ENCODE data around the gene GPRC5D. TPM values are rescaled to one million over a fixed set of nuclear protein-coding genes. Genes with fewer than 3 reads are reported as not detected.

GPRC5D gene
- total RNA-seq, 1 experiment from 2014 or later, result not detected

DNA sequence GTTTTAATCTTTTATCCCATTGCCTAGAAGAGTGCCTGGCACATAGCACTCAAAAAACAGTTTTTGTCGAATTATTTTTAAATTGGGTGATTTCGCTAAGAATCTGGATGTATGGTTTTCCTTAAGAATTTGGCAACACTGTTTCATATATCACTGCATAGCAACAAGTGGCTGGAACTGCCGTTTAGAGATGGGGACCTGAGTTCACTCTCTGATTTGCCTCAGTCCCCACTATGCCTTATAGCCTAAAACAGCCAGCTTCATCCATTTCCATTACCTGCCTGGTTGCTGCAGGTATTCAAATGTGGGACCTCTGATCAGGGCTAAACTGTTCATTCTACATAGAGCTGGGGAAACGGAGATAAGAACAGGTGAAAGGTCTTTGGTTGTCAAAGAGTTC, 46.3 kb upstream of the GPRC5D start:
- peaks cover 67% of the 10 kb centered on the region for H3K79me2 ChIP-seq (ENCODE audit: low read depth)

DNA sequence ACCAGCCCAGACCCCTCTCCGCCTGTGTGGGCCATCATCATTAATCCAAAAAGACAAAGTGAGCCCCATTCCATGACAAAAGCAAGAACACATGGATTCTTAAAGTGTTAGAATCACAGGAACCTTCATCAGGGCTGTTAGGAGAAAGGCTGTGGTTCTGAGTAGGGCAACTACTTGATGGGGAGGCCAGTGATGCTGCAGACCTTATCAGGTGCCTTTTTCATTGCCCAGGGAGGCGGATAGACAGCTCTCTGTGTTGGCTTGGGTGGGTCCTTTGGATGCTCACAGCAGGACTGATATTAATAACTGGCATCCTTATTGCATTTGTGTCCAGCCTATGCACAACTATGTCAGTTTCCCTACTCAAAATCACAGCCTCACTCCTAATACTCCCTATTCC, 45.8 kb upstream of the GPRC5D start:
- no peak for TF ChIP-seq EZH2 (IDR thresholded peaks at IDR 0.05; ENCODE audit: low read depth)
- DNase-seq, result no peak
- H3K79me2 ChIP-seq (ENCODE audit: low read depth), result peaks cover 67% of the 10 kb centered on the region
- H3K4me2 ChIP-seq, result peak overlapping the region; percentile 90; the same call in 1 of the 2 replicates
- intact Hi-C loops (cut with micrococcal nuclease; ENCODE audit: unreplicated experiment), result loop anchor here (10.0 kb wide), 1 partner anchor 947 kb away; no protein-coding TSS in a partner anchor
- no peaks in the 10 kb centered on the region for H3K36me3 ChIP-seq (ENCODE audit: low read depth)
- POLR2A ChIA-PET (ENCODE audit: unreplicated experiment), result interaction anchor here (0.7 kb wide), 1 partner anchor 194 kb away, joined by 4 read pairs; no protein-coding TSS in a partner anchor
- H3K27me3 ChIP-seq (ENCODE audit: insufficient read depth, low read depth), result no peaks in the 10 kb centered on the region
- 0 out of 2 replicates have a peak, but pooled peaks cover 10% of the 10 kb centered on the region for H4K20me1 ChIP-seq (ENCODE audit: insufficient read depth)
- H2AFZ ChIP-seq, result no peak overlapping the region
- no TSS peak for BruUV-seq (replicated peaks)
- H3K4me1 ChIP-seq (replicated peaks; ENCODE audit: insufficient read depth), result peaks cover 23% of the 10 kb centered on the region
- H3K9me3 ChIP-seq (ENCODE audit: insufficient read depth, low read depth), result no peaks in the 10 kb centered on the region
- CTCF ChIA-PET, result no interaction called here
- H3F3A ChIP-seq (ENCODE audit: insufficient read depth, low read depth), result peaks cover 9% of the 10 kb centered on the region
- H3K9me2 ChIP-seq (ENCODE audit: insufficient read depth), result no peaks in the 10 kb centered on the region
- no peak overlapping the region for H3K27ac ChIP-seq
- no peak overlapping the region; the same call in 1 of the 2 replicates for H3K4me3 ChIP-seq

More for the DNA sequence above, 46.3 kb upstream of the GPRC5D start:
- intact Hi-C loops (cut with micrococcal nuclease; ENCODE audit: unreplicated experiment), result loop anchor here (10.0 kb wide), 1 partner anchor 947 kb away; no protein-coding TSS in a partner anchor
- Histone ChIP-seq H2AFZ (no peak overlapping the region), H3K36me3 (ENCODE audit: low read depth) (no peaks in the 10 kb centered on the region), H3K9me3 (ENCODE audit: insufficient read depth, low read depth) (no peaks in the 10 kb centered on the region), H3K4me1 (replicated peaks; ENCODE audit: insufficient read depth) (peaks cover 18% of the 10 kb centered on the region), H4K20me1 (ENCODE audit: insufficient read depth) (0 out of 2 replicates have a peak, but pooled peaks cover 10% of the 10 kb centered on the region), H3F3A (ENCODE audit: insufficient read depth, low read depth) (peaks cover 9% of the 10 kb centered on the region), H3K4me3 (peak overlapping the region; percentile 99; the same call in 1 of the 2 replicates), H3K4me2 (peak overlapping the region; percentile 90), H3K27ac (no peak overlapping the region), H3K27me3 (ENCODE audit: insufficient read depth, low read depth) (no peaks in the 10 kb centered on the region), H3K9me2 (ENCODE audit: insufficient read depth) (no peaks in the 10 kb centered on the region)
- CTCF ChIA-PET, result no interaction called here
- no peak for TF ChIP-seq EZH2 (IDR thresholded peaks at IDR 0.05; ENCODE audit: low read depth)
- BruUV-seq (replicated peaks), result no TSS peak
- POLR2A ChIA-PET (ENCODE audit: unreplicated experiment), result interaction anchor here (0.7 kb wide), 1 partner anchor 137 kb away, joined by 3 read pairs; no protein-coding TSS in a partner anchor
- DNase-seq, result no peak

GRCh38 chr12:12997156-12997555, 45.2 kb upstream of the GPRC5D start:
- BruUV-seq (replicated peaks), result no TSS peak
- Histone ChIP-seq H4K20me1 (ENCODE audit: insufficient read depth) (0 out of 2 replicates have a peak, but pooled peaks cover 10% of the 10 kb centered on the region), H2AFZ (no peak overlapping the region), H3K4me1 (replicated peaks; ENCODE audit: insufficient read depth) (peaks cover 29% of the 10 kb centered on the region), H3K4me2 (peak overlapping the region; percentile 3; the same call in 1 of the 2 replicates), H3K4me3 (no peak overlapping the region), H3K79me2 (ENCODE audit: low read depth) (peaks cover 64% of the 10 kb centered on the region), H3K9me3 (ENCODE audit: insufficient read depth, low read depth) (no peaks in the 10 kb centered on the region), H3F3A (ENCODE audit: insufficient read depth, low read depth) (peaks cover 9% of the 10 kb centered on the region), H3K27me3 (ENCODE audit: insufficient read depth, low read depth) (no peaks in the 10 kb centered on the region), H3K27ac (no peak overlapping the region), H3K36me3 (ENCODE audit: low read depth) (no peaks in the 10 kb centered on the region), H3K9me2 (ENCODE audit: insufficient read depth) (no peaks in the 10 kb centered on the region)
- intact Hi-C loops (cut with micrococcal nuclease; ENCODE audit: unreplicated experiment), result loop anchor here (10.0 kb wide), 1 partner anchor 948 kb away; no protein-coding TSS in a partner anchor
- POLR2A ChIA-PET (ENCODE audit: unreplicated experiment), result interaction anchor here (0.7 kb wide), 1 partner anchor 194 kb away, joined by 4 read pairs; no protein-coding TSS in a partner anchor
- TF ChIP-seq CTCF (conservative IDR thresholded peaks at IDR 0.05), result no peak
- no peak for TF ChIP-seq EZH2 (IDR thresholded peaks at IDR 0.05; ENCODE audit: low read depth)
- CTCF ChIA-PET, result interaction anchor here (0.5 kb wide), 1 partner anchor 21 kb away, joined by 11 read pairs; no protein-coding TSS in a partner anchor
- no peak for DNase-seq

DNA sequence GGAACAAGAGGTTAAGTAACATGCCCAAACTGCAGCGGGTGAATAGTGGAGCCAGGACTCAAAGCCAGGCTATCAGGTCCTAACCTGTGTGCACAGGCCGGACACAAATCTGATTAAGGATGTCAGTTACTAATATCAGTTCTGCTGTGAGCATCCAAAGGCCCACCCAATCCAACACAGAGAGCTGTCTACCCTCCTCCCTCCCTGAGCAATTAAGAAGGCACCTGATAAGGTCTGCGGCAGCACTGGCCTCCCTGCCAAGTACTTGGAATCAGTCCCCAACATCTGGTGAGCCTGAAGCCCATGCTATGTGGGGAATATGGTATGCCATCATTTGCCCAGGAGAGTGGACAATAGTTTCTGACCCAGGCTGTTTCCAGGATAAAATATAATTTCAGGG, 44.2 kb upstream of the GPRC5D start:
- no peak for DNase-seq
- intact Hi-C loops (cut with micrococcal nuclease; ENCODE audit: unreplicated experiment), result loop anchor here (10.0 kb wide), 1 partner anchor 949 kb away; no protein-coding TSS in a partner anchor
- Histone ChIP-seq H3K27ac (no peak overlapping the region), H3F3A (ENCODE audit: insufficient read depth, low read depth) (peaks cover 9% of the 10 kb centered on the region), H3K79me2 (ENCODE audit: low read depth) (peaks cover 57% of the 10 kb centered on the region), H2AFZ (no peak overlapping the region), H3K4me1 (replicated peaks; ENCODE audit: insufficient read depth) (peaks cover 27% of the 10 kb centered on the region), H3K4me3 (no peak overlapping the region), H4K20me1 (ENCODE audit: insufficient read depth) (0 out of 2 replicates have a peak, but pooled peaks cover 10% of the 10 kb centered on the region), H3K4me2 (no peak overlapping the region), H3K9me3 (ENCODE audit: insufficient read depth, low read depth) (no peaks in the 10 kb centered on the region), H3K36me3 (ENCODE audit: low read depth) (no peaks in the 10 kb centered on the region), H3K27me3 (ENCODE audit: insufficient read depth, low read depth) (no peaks in the 10 kb centered on the region), H3K9me2 (ENCODE audit: insufficient read depth) (no peaks in the 10 kb centered on the region)
- ChIA-PET POLR2A (ENCODE audit: unreplicated experiment) (no interaction called here), CTCF (no interaction called here)
- TF ChIP-seq EZH2 (IDR thresholded peaks at IDR 0.05; ENCODE audit: low read depth), result no peak
- TF ChIP-seq CTCF (conservative IDR thresholded peaks at IDR 0.05), result no peak
- BruUV-seq (replicated peaks), result no TSS peak
